IPS-15b (cell line): ENCODE results near the gene BRMS1L.

Source experiments
- H3K27me3 ChIP-seq: one replicate; pipeline ENCODE4 v1.6.1; 2013; ENCODE audit warnings: low read length; ENCODE audit not compliant: control insufficient read depth, insufficient read depth
- H3K36me3 ChIP-seq: one replicate; pipeline ENCODE4 v1.6.1; 2013; ENCODE audit warnings: low read length; ENCODE audit not compliant: control insufficient read depth, insufficient read depth
- H3K4me1 ChIP-seq: one replicate; pipeline ENCODE4 v1.6.1; 2013; ENCODE audit warnings: mild to moderate bottlenecking, low read length; ENCODE audit not compliant: control insufficient read depth, insufficient read depth
- H3K4me3 ChIP-seq: one replicate; pipeline ENCODE4 v1.5.1; 2013; ENCODE audit warnings: low read depth, low read length
- H3K9ac ChIP-seq: one replicate; pipeline ENCODE4 v1.6.1; 2013; ENCODE audit warnings: low read depth, mild to moderate bottlenecking, low read length
- H3K9me3 ChIP-seq: one replicate; pipeline ENCODE4 v1.6.1; 2013; ENCODE audit warnings: mild to moderate bottlenecking, low read length; ENCODE audit not compliant: control insufficient read depth, insufficient read depth

BRMS1L gene

DNA sequence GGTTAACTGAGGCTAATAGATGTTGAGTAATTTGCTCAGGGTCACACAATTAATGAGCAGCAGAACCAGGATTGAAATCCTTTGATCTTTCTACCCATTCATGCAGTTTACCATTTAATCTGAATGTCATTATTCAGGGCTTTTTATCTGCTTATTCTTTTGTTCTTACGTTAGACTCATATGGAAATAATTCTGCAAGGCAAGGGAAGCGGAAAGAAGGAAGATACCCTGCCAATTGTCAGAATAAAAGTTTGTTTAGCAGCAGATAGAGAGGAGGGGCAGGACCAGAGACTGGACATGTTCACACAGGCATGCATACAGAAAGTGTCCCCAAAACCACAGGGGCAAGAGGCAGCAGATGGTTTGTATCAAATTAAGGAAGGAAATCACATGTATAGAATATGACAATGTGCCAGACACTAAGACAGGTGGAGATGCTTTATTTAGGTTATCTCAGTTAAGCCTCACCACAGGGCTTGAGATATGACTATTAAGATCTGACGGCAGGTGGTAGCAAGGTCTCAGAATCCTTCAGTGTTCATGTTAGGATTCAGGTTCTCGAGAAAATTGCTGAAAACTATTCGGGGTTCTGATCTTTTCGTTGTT, 29.8 kb downstream of the BRMS1L start:
- Histone ChIP-seq H3K9ac (no peak overlapping the region), H3K4me3 (no peak overlapping the region), H3K4me1 (no peaks in the 10 kb centered on the region), H3K36me3 (no peaks in the 10 kb centered on the region), H3K9me3 (no peaks in the 10 kb centered on the region), H3K27me3 (no peaks in the 10 kb centered on the region)

DNA sequence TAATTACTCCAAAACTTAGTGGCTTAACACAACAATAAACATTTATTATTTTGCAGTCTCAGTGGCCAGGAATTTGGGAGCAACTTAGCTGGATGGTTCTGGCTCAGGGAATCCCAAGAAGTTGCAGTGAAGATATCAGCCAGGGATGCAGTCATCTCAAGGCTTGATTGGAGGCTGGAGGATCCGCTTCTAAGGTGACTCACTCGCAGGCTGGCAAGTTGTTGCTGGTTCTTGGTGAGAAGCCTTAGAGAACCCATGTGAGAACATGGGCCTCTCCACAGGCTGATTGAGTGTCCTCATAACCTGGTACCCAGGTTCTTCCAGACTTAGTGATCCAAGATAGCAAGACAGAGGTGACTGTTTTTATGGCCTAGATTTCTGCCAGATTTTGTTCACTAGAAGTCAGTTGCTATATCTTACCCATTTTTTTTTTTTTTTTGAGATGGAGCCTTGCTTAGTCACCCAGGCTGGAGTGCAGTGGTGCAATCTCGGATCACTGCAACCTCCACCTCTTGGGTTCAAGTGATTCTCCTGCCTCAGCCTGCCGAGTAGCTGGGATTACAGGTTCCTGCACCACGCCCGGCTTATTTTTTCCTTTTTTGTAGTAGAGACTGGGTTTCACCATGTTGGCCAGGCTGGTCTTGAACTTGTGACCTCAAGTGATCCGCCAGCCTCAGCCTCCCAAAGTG, 32.5 kb downstream of the BRMS1L start:
- no peak overlapping the region for H3K4me3 ChIP-seq
- no peaks in the 10 kb centered on the region for H3K27me3 ChIP-seq

DNA sequence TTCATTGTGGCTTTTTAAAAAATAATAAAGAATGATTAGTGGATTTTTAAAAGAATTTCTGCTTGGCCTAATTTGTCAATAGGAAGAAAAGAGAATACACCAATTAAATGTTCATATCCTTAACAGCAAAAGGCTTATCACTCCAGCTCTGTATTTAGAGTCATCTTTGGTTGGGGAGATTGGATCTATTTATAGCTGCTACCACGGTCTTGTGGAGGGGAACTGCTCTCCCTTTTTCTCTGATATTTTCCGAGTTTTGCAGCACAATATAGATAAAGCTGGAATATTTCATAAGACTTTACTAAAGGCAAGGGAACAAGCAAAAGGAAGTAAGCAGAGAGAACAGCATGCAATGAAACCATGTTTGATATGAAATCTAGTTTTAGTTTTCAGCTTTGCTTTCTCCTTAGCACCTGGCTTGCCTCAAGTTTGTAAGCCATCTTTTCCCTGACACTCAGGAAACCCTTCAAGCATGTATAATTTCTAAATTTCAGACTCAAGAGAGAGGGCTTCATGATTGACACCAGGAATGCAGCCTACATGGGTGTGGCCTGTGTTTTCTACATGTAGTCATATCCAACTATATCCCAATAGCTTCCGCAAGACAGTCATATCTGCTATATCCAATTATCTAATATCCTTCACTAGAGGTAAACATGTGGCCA, 35.2 kb downstream of the BRMS1L start:
- Histone ChIP-seq H3K9me3 (no peaks in the 10 kb centered on the region), H3K4me1 (no peaks in the 10 kb centered on the region), H3K27me3 (no peaks in the 10 kb centered on the region), H3K9ac (no peak overlapping the region), H3K4me3 (no peak overlapping the region), H3K36me3 (no peaks in the 10 kb centered on the region)

More for the DNA sequence above, 32.5 kb downstream of the BRMS1L start:
- Histone ChIP-seq H3K9me3 (no peaks in the 10 kb centered on the region), H3K4me1 (no peaks in the 10 kb centered on the region), H3K36me3 (no peaks in the 10 kb centered on the region), H3K9ac (no peak overlapping the region)

DNA sequence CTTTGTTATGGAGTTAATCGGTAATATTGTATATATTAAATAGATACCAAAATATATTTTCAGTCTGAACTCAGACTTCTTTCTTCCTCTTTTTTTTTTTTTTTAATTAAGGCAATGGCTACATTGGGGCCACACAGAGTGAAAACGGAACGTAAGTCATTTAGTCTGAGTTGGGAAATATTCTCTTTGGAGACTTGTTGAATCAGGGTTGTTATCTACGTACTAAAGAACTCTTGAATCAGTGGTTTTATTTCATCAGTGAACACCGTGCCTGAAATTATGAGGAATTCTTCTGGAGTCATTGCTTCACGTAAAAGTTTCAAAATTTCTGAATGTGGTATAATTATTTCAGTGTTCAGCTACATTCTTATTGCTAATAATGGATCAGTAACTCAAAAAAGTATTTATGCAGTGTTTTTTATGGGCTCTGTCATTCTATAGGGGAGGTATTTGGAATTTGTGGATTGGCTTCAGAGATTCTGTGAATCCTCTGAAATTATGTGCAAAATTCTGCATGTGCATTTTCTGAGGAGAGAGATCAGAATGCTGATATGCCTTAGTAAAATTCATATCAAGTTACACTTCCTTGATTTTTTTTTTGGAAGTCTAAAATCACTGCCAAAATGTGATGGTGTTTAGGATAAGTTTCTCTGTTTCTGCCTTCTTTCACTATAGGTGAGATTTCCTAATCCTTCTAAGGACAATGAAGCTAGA, 39.6 kb downstream of the BRMS1L start:
- Histone ChIP-seq H3K36me3 (no peaks in the 10 kb centered on the region), H3K4me3 (no peak overlapping the region), H3K27me3 (no peaks in the 10 kb centered on the region), H3K4me1 (no peaks in the 10 kb centered on the region), H3K9ac (no peak overlapping the region), H3K9me3 (no peaks in the 10 kb centered on the region)

DNA sequence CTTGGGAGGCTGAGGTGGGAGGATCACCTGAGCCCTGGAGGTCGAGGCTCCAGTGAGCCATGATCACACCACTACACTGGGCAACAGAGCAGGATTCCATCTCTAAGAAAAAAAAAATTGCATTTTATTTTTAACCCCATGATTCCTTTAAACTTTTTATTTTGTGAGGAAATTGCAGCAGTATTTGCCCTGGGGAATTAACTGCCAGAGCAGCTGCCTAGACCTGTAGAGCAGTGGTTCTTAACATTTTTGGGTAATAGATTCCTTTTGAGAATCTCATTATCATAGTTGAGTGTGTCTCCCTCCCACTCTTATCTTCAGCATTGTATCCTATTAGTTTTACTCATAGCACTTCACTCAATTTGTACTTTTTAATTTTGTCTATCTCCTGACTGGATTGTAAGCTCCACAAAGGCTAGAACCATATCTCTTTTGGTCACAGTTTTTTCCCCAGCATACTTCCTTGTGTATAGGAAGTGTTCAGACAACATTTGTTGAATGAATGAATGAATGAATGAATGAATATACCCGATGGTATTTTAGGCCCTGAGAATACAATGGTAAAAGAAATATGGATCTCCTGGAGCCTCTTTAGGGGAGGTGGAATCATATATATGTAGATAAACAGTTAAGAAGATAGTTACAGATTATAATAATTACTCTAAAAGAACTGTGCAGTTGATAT, 40.6 kb downstream of the BRMS1L start:
- no peak overlapping the region for H3K9ac ChIP-seq
- no peaks in the 10 kb centered on the region for H3K9me3 ChIP-seq
- H3K27me3 ChIP-seq = no peaks in the 10 kb centered on the region
- no peaks in the 10 kb centered on the region for H3K36me3 ChIP-seq
- H3K4me3 ChIP-seq = no peak overlapping the region
- no peaks in the 10 kb centered on the region for H3K4me1 ChIP-seq

DNA sequence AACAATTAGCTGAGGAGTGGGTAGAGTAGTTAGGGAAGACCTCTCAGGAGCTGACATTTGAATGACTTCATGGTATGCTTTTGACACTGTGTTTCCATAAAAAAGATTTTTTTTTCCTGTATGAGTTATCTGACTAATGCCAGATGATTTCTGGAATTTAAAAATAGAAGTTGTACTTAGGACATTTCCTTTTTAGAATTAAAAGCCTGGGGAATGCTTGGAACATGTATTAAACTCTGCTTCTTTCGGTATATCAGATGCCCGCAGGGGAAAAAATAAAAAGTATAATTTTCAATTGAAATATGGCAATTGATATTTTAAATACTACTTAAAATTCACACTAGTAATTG, 41.1 kb downstream of the BRMS1L start:
- Histone ChIP-seq H3K9me3 (no peaks in the 10 kb centered on the region), H3K9ac (no peak overlapping the region), H3K27me3 (no peaks in the 10 kb centered on the region), H3K4me3 (no peak overlapping the region), H3K36me3 (no peaks in the 10 kb centered on the region), H3K4me1 (no peaks in the 10 kb centered on the region)

DNA sequence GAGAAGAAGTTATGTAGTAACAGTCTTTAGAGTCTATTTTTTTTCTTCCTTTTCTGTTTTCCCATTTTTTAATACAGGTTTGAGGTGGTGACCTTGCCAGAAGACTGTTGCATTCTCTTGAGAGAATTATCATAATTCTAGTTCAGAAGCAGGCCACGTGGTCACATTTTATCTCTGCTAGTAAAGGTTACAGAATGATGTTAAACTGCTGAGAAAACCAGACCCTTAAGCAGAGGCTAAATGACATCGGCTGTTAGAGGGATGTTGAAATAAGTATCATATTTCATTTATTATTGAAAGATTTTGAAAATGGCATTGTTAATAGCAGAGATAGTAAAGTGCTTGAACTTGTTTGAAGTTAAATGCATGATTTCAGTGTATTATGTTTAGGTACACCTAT, 49.2 kb downstream of the BRMS1L start:
- H3K4me1 ChIP-seq = no peaks in the 10 kb centered on the region
- no peak overlapping the region for H3K9ac ChIP-seq
- no peaks in the 10 kb centered on the region for H3K36me3 ChIP-seq
- no peaks in the 10 kb centered on the region for H3K9me3 ChIP-seq
- no peaks in the 10 kb centered on the region for H3K27me3 ChIP-seq
- no peak overlapping the region for H3K4me3 ChIP-seq

DNA sequence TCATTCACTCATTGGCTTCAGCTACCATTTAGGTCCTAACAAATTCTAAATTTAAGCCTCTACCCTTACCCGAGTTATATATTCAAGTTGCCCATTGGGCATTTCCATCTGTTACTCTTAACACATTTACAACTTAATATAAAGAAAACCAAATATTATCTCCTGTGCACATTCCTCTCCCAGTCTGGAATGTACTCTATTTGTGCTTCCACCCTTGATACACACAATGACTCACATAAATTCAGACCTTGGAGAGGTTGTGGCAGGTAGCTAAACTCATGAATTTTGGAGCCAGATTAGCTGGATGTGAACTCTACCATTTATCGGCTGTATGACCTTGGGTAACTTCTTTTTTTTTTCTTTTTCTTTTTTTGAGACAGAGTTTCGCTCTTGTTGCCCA, 51.1 kb downstream of the BRMS1L start:
- no peak overlapping the region for H3K4me3 ChIP-seq
- no peaks in the 10 kb centered on the region for H3K9me3 ChIP-seq
- no peaks in the 10 kb centered on the region for H3K4me1 ChIP-seq
- H3K27me3 ChIP-seq = no peaks in the 10 kb centered on the region
- no peak overlapping the region for H3K9ac ChIP-seq
- no peaks in the 10 kb centered on the region for H3K36me3 ChIP-seq

DNA sequence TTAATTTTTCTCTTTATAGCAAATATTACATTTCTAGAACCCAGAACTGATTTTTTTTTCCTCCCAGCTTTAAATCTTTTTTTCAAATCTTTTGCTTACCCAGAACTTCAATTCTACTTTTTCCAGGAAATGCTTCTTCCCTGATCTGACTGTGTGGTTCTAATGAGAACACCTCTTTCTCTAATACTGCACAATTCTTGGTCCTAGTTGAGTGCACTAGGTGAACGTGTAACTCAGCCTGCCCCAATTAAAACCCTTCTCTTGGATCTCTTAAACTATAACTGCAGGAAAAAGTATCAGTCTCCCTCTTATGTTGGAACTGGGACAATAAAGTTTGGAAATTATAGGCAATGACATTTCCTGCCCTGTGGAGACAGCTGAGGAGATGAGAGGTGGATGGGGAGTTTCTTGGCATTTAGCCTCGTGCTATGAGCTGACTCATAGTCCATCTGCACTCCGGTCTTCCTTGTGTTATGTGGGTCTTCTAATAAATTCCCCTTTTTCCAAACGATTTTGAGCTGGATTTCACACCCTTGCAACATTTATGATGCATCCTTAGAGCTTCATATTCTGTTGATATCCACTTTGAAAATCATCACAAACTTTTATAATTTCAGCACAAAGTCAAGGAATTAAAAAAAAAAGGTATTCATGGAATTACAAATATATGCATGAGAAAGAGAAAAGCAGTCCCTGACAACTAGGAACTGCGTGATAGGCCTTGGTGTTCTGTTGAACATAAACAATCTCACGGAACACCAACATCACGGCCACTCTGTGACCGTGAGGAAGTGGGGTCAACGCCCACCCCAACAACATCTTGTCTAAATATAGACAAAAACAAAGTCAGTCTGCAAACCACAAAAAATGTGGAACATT, 52.4 kb downstream of the BRMS1L start:
- Histone ChIP-seq H3K4me3 (no peak overlapping the region), H3K36me3 (no peaks in the 10 kb centered on the region), H3K4me1 (no peaks in the 10 kb centered on the region), H3K27me3 (no peaks in the 10 kb centered on the region), H3K9me3 (no peaks in the 10 kb centered on the region), H3K9ac (no peak overlapping the region)

DNA sequence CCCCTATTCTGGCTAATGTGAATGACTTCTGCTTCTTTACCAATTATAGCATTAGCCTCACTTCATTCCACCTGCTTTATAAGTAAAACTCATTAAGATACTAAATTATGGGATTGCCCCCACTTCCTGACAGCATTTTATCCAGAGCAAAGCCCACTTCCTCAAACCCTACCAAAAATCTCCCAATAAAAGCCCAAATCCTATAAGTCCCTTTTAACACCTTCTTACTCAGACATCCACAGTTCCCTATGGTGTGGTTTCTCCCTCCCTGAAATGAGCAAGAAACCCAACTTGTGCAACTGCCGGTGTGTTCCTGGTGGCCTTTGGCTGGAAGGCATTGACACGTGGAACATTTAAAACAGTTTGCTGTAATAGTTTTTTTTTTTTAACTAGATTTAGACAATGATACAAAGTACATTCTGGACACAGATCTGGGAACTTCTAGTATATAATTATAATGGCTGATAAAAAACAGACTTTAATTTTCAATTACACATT, 53.1 kb downstream of the BRMS1L start:
- Histone ChIP-seq H3K27me3 (no peaks in the 10 kb centered on the region), H3K4me1 (no peaks in the 10 kb centered on the region), H3K9ac (no peak overlapping the region), H3K36me3 (no peaks in the 10 kb centered on the region), H3K9me3 (no peaks in the 10 kb centered on the region), H3K4me3 (no peak overlapping the region)
